ENCODE measurements around the gene IFI6.

GRCh38 chr1:27684176-27684575, 12.2 kb upstream of the IFI6 start:
- TF ChIP-seq CTCF (conservative IDR thresholded peaks at IDR 0.05 in 1 of 2, IDR thresholded peaks at IDR 0.05 in 1 of 2; ENCODE audit: low read depth in 1 of 2, low read length in 2 of 2) (no peak), EZH2 (IDR thresholded peaks at IDR 0.05; ENCODE audit: low read length, missing control alignments) (no peak)

Data from fibroblast of lung (primary cell).